GM08714 (cell line): ENCODE measurements around the gene TNFAIP8L3.
"Not testable (repeated sequence)": the region's sequence is repeated elsewhere in the genome, so short reads cannot be mapped to it uniquely, and the experiment has no call there.

Experiments
- H3K4me3 ChIP-seq: fragments of 200-500 bp; sonication (Bioruptor generic); 2 replicates; pipeline ENCODE4 v1.5.1; 2014; ENCODE audit warnings: mild to moderate bottlenecking, low read length, inconsistent platforms
- ZNF274 ChIP-seq: IDR thresholded peaks from 2 replicates; pipeline ENCODE4 v1.6.1; 2012; ENCODE audit warnings: mild to moderate bottlenecking, low read depth, low read length

Gene TNFAIP8L3

DNA sequence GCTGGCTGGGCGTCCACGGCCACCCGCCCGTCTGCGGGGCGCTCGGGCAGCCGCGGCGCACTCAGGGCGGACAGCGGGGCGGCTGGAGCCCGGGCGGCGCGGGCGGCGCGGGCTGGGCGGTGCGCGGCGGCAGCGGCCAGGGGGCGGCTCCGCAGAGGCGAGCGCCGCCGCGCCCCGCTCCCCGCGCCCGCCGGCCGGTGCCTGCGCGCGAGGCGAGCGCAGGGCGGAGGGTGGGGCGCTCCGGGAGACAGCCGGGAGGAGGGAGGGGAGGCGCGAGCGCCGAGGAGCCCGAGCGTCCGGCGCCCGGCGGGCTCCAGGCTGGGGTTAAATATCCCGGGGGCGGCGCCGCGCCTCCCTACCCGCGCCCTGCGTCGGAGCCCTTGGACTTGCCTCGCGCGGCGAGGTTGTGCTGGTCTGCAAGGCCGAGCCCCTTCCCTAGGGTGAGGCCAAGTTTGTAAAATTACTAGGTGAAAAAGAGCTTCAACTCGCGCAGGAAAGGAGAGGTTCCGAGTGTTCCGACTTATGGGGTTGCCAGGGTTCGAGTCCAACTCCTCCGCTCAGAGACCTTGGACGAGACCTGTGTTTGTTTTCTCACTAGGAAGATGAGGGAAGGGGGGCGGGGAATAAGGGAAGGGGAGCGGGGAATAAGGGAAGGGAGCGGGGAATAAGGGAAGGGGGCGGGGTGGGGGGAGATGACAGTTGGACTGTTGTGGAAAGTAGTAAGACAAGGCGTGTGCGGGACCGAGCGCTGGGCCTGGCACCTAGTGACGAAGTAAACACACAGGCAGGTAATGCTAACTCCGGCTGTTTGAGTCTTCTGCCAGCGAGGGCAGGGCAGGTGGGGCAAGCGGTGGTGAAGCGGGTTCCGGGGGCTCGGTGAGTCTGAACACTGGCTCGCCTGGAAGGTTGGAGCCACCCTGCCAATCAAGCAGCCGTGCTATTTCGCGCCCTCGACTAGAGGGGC is at the start of gene TNFAIP8L3:
TNFAIP8L3 (minus strand) TSS at position 301 of the 964 bp plus-strand sequence. CDS start 311 bp downstream, outside the sequence.
- TF ChIP-seq ZNF274 = no peak
- H3K4me3 ChIP-seq = peak within 1 kb of the TSS; percentile 29; the same call in 1 of the 2 replicates

DNA sequence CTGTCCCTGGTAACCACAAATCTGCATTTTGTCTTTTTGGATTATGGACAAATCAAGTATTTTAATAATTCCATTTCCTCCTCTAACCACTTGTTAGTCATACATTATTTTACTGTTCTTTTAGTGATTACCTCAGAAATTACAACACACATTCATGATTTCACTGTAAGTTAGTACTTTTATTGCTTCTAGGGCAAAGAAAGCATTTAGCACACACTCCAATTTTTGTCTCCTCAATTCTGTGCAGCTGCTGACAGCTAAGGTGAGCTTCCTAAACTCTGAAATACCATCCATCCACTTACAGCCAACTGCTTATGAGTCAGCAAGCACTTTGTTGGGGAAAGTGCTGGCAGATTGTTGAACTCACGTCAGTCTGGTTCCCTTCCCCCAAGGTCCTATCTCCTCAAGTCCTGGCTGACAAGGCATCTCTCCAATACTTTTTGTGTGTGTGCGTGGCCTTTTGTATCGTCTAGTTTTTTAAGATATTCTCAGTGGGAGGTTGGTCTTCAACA is 49.4 kb upstream of the TNFAIP8L3 start:
- no peak for TF ChIP-seq ZNF274
- H3K4me3 ChIP-seq = no peak overlapping the region

DNA sequence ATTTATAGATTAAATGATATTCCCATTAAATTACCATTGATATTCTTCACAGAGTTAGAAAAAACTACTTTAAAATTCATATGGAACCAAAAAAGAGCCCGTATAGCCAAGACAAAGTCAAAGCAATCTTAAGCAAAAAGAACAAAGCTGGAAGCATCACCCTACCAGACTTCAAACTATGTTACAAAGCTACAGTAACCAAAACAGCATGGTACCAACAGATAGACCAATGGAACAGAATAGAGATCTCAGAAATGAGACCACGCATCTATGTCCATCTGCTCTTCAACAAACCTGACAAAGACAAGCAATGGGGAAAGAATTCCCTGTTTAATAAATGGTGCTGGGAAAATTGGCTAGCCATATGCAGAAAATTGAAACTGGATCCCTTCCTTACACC is 45.6 kb upstream of the TNFAIP8L3 start:
- H3K4me3 ChIP-seq = not testable (repeated sequence)

DNA sequence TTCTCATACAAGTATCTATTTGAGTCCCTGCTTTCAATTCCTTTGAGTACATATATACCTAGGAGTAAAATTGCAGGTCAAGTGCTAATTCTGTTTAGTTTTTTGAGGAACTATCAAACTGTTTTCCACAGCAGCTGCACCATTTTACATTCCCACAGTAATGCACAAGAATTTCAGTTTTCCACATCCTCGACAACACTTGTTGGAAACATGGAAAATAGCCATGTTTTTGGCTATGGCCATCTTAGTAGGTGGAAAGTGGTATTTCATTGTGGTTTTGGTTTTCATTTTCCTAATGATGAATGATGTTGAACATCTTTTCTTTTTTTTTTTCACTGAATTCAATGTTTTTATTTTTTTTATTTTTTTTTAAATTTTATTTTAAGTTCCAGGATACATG is 44.4 kb upstream of the TNFAIP8L3 start:
- H3K4me3 ChIP-seq = no peak overlapping the region
- TF ChIP-seq ZNF274 = no peak

DNA sequence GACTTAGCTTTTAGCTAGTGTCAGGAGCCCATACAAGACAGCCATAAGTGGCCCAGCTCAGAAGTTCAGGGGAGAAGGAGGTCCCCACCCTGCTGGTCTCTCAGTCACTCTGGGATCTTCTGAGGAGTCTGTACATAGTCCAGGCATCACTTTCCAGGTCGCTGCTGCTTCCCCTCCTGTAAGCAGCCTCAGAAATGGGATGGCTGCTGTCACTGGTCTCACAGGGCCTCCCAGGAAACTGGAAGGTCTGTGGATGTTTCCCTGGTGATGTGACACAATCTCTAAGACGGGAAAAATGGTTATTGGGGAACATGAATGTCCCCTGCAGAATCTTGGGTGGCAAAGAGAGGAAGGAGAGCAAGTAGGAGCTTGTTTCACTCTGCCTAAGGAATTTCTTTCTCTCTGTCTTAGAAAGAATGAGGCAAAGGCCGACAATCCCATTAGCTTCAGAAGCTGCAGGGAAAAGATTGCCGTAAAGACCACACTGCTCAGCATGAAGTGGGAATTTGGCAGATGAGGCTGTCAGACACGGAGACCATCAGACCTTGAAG is 43.2 kb upstream of the TNFAIP8L3 start:
- no peak overlapping the region for H3K4me3 ChIP-seq
- TF ChIP-seq ZNF274 = no peak

DNA sequence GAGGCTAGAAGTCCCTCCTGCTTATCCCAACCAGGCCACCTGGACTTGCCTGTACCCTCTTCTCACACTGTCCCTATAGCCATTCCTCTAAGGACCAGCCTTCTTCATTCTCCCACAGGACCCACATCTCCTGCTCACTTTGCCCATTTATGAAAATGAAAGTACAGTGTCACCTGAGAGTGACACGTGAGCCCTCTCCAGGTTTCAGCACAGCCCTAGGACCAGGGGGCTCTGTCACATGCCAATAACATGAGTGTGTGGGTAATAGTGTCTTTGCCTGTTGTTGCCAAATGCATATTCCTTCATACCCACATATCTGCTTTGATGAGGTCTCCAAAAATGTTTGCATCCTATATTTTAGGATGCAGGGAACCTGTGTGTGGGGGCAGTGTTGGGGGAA is 42.3 kb upstream of the TNFAIP8L3 start:
- H3K4me3 ChIP-seq = no peak overlapping the region
- TF ChIP-seq ZNF274 = no peak

DNA sequence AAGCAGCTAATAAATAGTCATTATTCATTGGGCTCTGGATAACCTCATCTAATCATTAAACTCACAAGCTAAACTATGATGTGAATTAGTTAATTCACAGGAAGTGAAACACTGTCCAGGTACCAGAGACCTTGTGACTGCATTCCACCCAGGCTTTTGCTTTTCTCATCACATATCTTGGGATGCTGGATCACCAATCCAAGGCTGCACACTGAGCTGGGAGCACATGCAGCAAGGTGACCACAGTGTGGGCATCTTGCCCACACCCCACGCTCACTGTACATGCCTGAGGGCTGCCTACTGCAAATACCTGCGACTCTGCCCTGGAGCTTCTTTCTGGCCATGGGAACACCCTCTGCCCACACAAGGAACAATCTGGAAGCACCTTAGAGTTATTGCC is 40.6 kb upstream of the TNFAIP8L3 start:
- no peak overlapping the region for H3K4me3 ChIP-seq
- TF ChIP-seq ZNF274 = no peak

DNA sequence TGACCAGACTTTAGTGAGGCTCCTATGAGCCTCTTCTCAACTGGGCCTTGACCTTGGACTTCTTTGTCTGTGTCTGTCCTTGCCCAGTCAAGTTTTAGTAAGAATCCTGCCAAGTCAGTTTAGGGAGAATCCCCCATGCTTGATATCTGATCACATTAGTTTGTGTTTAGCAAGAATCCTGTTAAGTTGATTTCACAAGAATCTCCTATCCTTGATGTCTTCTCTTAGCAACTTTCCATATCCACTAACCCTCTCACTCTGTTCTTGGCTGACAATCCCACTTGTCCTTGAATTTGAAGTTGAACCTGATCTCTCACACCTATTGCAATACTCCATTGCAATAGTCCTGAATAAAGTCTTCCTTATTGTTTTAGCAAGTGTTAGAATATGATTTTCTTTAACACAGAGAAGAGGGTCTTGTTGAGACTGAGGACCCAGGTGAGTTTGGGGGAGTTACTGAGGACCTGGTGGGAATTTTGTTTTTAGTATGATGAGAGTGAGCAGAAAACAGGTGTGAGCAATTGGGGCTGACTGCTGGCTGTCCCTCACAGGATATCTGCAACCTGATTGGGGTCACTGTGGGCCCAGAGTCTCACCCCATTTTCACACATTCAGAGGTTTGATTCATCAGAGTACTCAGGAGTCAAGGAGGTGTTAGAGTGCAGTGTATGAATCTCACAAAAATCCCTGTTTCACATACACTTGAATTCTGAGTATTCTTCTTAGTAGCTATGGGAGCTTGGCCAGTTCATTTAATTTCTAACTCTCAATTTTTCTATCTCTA is 39.9 kb upstream of the TNFAIP8L3 start:
- no peak overlapping the region for H3K4me3 ChIP-seq
- no peak for TF ChIP-seq ZNF274

DNA sequence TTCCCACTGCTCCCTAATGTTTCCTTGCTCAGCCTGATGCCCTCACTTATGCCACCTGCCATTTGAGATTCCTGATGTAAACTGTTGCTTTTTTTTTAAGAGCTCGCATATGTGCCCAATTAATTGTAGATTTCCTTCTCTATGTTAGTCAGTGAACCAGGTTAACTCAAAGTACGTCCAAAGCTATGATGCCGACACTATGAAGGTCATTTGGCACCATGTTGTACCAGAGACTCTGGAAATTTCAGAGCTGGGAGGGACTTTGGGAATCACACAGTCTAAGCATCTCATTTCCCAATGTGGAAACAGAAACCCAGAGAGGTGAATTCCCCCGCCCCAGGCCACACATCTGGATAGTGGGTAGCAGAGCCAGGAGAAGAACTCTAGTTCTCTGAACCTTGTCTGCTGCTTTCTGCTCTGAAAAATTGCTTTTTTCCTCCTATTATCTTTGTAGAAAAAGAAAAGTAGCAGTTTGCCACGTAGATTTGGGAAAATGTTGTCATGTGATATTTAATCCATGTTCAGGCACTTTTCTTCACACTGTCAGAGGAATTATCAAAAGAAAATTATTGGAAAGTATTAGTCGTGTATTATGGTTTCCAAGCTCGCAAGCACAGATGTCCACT is 38.5 kb upstream of the TNFAIP8L3 start:
- H3K4me3 ChIP-seq = no peak overlapping the region
- TF ChIP-seq ZNF274 = no peak

DNA sequence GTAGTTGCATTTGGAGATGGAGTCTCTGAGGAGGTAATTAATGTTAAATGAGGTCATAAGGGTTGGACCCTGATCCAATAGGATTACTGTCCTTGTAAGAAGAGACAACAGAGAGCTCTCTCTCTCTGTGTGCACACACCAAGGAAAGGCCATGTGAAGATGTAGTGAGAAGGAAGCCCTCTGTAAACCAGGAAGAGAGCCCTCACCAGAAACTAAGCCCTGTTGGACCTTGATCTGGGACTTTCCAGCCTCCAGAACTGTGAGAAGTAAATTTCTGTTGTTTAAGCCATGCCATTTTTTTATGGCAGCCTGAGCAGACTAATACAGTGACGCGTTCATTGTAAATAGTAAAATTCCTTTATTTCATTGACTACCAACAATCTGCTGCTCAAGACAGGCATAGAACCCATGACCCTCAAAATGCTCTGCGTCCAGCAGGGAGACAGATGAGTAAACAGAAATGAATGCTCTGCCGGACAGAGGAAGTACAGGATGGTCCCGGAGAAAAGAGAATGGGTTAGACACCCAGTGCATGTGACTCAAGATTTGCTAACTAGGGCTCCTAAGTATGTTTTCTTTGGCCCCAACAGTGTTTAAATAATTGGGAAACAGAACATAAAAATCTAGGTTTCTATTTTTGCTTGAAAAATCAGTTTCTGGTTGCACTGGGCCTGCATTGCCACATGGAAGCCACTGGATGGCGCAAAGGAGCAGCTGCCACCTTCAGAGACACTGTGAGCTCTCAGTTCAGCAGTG is 37.9 kb upstream of the TNFAIP8L3 start:
- no peak overlapping the region for H3K4me3 ChIP-seq
- TF ChIP-seq ZNF274 = no peak

DNA sequence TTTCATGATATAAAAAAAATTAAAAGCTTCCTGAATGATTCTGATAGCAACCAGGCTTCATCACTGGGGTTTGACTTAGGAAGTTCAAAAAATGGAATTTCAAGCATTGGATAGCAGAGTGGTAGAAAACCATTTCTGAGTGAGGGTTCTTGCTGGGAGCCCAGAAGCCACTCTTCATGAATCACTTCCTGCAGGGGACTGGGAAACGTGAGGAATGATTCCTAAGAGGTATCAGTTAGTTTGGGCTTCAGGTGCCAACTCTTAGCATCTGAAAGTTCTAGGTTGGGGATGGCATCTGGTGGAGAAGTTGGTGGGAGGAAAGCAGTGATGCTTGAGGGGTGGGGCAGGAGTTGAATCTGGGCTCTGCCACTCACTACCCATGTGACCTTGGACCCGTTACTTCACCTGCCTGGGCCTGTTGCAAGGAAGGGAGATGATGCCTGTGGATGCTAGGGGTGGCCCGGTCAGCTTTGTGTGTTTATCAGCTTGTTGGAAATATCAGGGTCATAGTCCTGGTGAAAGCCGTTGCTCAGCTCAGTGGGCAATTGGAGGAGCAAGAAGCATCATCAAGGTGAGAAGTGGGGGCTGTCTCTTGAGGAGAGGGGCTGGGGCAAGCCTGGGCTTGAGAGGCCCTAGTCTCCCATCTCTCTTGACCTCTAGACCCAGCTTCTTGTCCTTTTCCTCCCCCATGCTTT is 37.0 kb upstream of the TNFAIP8L3 start:
- TF ChIP-seq ZNF274 = no peak
- no peak overlapping the region for H3K4me3 ChIP-seq

DNA sequence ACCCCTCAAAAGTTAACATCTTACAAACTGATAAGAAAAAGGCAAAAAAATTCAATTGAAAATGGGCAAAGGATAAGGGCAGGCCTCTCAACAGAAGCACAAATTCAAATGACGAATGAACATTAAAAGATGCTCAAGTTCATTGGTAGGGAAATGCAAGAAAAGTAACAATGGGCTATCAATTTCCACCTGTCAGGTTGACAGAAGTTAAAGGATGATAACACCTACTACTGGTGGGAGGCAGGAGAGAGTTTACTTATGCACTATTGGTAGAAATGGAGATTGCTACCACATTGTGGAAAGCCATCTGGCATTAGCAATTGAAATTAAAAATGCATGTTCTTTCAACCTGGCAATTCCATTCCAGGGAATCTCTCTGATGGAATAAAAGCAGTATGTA is 35.6 kb upstream of the TNFAIP8L3 start:
- TF ChIP-seq ZNF274 = no peak
- H3K4me3 ChIP-seq = no peak overlapping the region
